NCI-H2107 (cell line): Measurements from ENCODE around the gene MC1R.
"Not testable (repeated sequence)": the region's sequence is repeated elsewhere in the genome, so short reads cannot be mapped to it uniquely, and the experiment has no call there.

Experiments
- DNase-seq: peaks from one replicate; lab custom pipeline; 2025; lab: John Stamatoyannopoulos, UW

MC1R gene

GRCh38 chr16:89918453-89919347, at the start of gene MC1R:
Gene MC1R, plus strand, starts transcription at chr16:89918862. Its CDS starts 397 bp downstream, at chr16:89919259.
- no peak for DNase-seq

- no peak for DNase-seq
These were observed 48.8 kb upstream of the MC1R start for GRCh38 chr16:89869911-89870310.

GRCh38 chr16:89870440-89870839, 48.2 kb upstream of the MC1R start:
- DNase-seq = no peak

- DNase-seq = no peak
These were observed 46.8 kb upstream of the MC1R start for GRCh38 chr16:89871895-89872294.

- DNase-seq = peak; percentile 84
These were observed 45.3 kb upstream of the MC1R start, which contains the start of gene TCF25 for GRCh38 chr16:89873109-89873971. Gene TCF25, plus strand, starts transcription at chr16:89873592. Its CDS starts 76 bp downstream, at chr16:89873668.

- DNase-seq = peak; percentile 77
These were observed 44.5 kb upstream of the MC1R start for GRCh38 chr16:89873972-89874689.

GRCh38 chr16:89879123-89879522, 39.5 kb upstream of the MC1R start:
- DNase-seq = not testable (repeated sequence)

- DNase-seq = peak; percentile 57
These were observed 37.9 kb upstream of the MC1R start for GRCh38 chr16:89880477-89881367.

- no peak for DNase-seq
These were observed 37.3 kb upstream of the MC1R start for GRCh38 chr16:89881368-89881730.

- no peak for DNase-seq
These were observed 35.2 kb upstream of the MC1R start for GRCh38 chr16:89883346-89884040.

- no peak for DNase-seq
These were observed 34.6 kb upstream of the MC1R start for GRCh38 chr16:89884041-89884421.

GRCh38 chr16:89887243-89887642, 31.4 kb upstream of the MC1R start:
- no peak for DNase-seq

- no peak for DNase-seq
These were observed 28.5 kb upstream of the MC1R start for GRCh38 chr16:89890200-89890599.

GRCh38 chr16:89890886-89891657, 27.6 kb upstream of the MC1R start:
- DNase-seq = no peak

- no peak for DNase-seq
These were observed 26.5 kb upstream of the MC1R start for GRCh38 chr16:89892055-89892630.

GRCh38 chr16:89892635-89893034, 26.0 kb upstream of the MC1R start:
- DNase-seq = no peak

GRCh38 chr16:89893642-89894548, 24.8 kb upstream of the MC1R start:
- DNase-seq = no peak
